H1 (cell line): ENCODE measurements around the gene ABCC2. TPM values are rescaled to one million over a fixed set of nuclear protein-coding genes. Genes with fewer than 3 reads are reported as not detected.

ENCODE experiments used
- CTCF ChIA-PET: fragments of 300-600 bp; sonication (Branson Sonifier 250); formaldehyde crosslinking; loops from one replicate; lab custom pipeline; 2021; ENCODE audit not compliant: partially characterized antibody; lab: Charles Lee
- POLR2A ChIA-PET: fragments of 300-600 bp; sonication (Branson Sonifier 250); formaldehyde crosslinking; loops from one replicate; lab custom pipeline; 2021; ENCODE audit warnings: inconsistent platforms; ENCODE audit not compliant: partially characterized antibody; lab: Charles Lee
- DNase-seq, 2 experiments: peaks; one replicate each; pipeline versions ENCODE4 v3.0.0 to v3.0.0-alpha.2; 2010 to 2022; ENCODE audit warnings: low spot score in 2 of 2, low read depth in 1 of 2, mixed read lengths in 1 of 2
- FAIRE-seq: peaks from 2 replicates; lab custom pipeline; 2011; peaks lifted over from hg19 to GRCh38; lab: Jason Lieb, UNC
- H2AFZ ChIP-seq: 2 replicates; pipeline ENCODE4 v1.8.1; 2012; ENCODE audit warnings: low read length, inconsistent platforms
- H2AK5ac ChIP-seq: 2 replicates; pipeline ENCODE4 v1.6.1; 2013; ENCODE audit warnings: low read depth, low read length
- H2BK120ac ChIP-seq: replicated peaks from 2 replicates; pipeline ENCODE3; 2013; ENCODE audit warnings: low read depth, low read length, inconsistent platforms
- H2BK12ac ChIP-seq: 2 replicates; pipeline ENCODE4 v1.6.1; 2013; ENCODE audit warnings: low read depth, low read length
- H2BK15ac ChIP-seq: 2 replicates; pipeline ENCODE4 v1.6.1; 2013; ENCODE audit warnings: low read length
- H2BK20ac ChIP-seq: 2 replicates; pipeline ENCODE4 v1.6.1; 2013; ENCODE audit warnings: low read length
- H2BK5ac ChIP-seq: 2 replicates; pipeline ENCODE4 v1.6.1; 2013; ENCODE audit warnings: low read depth, low read length
- H3K14ac ChIP-seq: 2 replicates; pipeline ENCODE4 v1.6.1; 2013; ENCODE audit warnings: inconsistent platforms; ENCODE audit not compliant: insufficient read length
- H3K18ac ChIP-seq: 2 replicates; pipeline ENCODE4 v1.6.1; 2013; ENCODE audit warnings: low read length; ENCODE audit errors: extremely low read depth
- H3K23ac ChIP-seq: 2 replicates; pipeline ENCODE4 v1.6.1; 2013; ENCODE audit warnings: inconsistent platforms; ENCODE audit not compliant: insufficient read length
- H3K23me2 ChIP-seq: 2 replicates; pipeline ENCODE4 v1.6.1; 2013; ENCODE audit warnings: low read depth, low read length
- H3K27ac ChIP-seq: 2 replicates; pipeline ENCODE4 v1.6.1; 2011; ENCODE audit warnings: low read depth, low read length, inconsistent platforms
- H3K27me3 ChIP-seq, 4 experiments: replicated peaks in 1 of 4; 1 replicate in 1 of 4; 2 replicates in 3 of 4; pipeline versions ENCODE4 v1.6.1 to v1.8.1; 2011 to 2013; ENCODE audit warnings: low read length in 3 of 4, mild to moderate bottlenecking in 3 of 4, inconsistent platforms in 2 of 4, mixed read lengths in 2 of 4, moderate library complexity in 1 of 4; ENCODE audit not compliant: control insufficient read depth in 3 of 4, insufficient read depth in 3 of 4; ENCODE audit errors: extremely low read depth in 1 of 4
- H3K36me3 ChIP-seq, 4 experiments: 2 replicates each; pipeline versions ENCODE4 v1.6.1 to v1.8.1; 2011 to 2013; ENCODE audit warnings: mild to moderate bottlenecking in 4 of 4, low read length in 3 of 4, moderate library complexity in 2 of 4, control low read depth in 1 of 4, inconsistent platforms in 1 of 4; ENCODE audit not compliant: insufficient read depth in 4 of 4, control insufficient read depth in 2 of 4
- H3K4ac ChIP-seq: replicated peaks from 2 replicates; pipeline ENCODE3; 2013; ENCODE audit warnings: low read length, low read depth, mixed read lengths, inconsistent platforms; ENCODE audit not compliant: insufficient read length
- H3K4me1 ChIP-seq, 4 experiments: replicated peaks in 1 of 4; 1 replicate in 1 of 4; 2 replicates in 3 of 4; pipeline versions ENCODE4 v1.6.1 to v1.8.1; 2011 to 2013; ENCODE audit warnings: low read length in 3 of 4, inconsistent platforms in 2 of 4, mixed read lengths in 1 of 4; ENCODE audit not compliant: insufficient read depth in 4 of 4, control insufficient read depth in 3 of 4
- H3K4me2 ChIP-seq, 2 experiments: 2 replicates each; pipeline versions ENCODE4 v1.6.1 to v1.8.1; 2011 to 2013; ENCODE audit warnings: low read depth in 2 of 2, low read length in 2 of 2, control low read depth in 1 of 2, inconsistent platforms in 1 of 2, mild to moderate bottlenecking in 1 of 2; ENCODE audit not compliant: insufficient read depth in 1 of 2
- H3K4me3 ChIP-seq, 4 experiments: fragments of 200-600, 300-600 bp in 1 of 4; sonication (generic), shearing (Covaris generic), sonication (Bioruptor Twin) in 1 of 4; 2 replicates each; pipeline versions ENCODE4 v1.5.1 to v1.8.1; 2011 to 2016; ENCODE audit warnings: low read length in 4 of 4, low read depth in 3 of 4, control low read depth in 2 of 4, inconsistent platforms in 2 of 4, mild to moderate bottlenecking in 2 of 4, mixed read lengths in 1 of 4, moderate library complexity in 1 of 4; ENCODE audit not compliant: insufficient read depth in 2 of 4; ENCODE audit errors: extremely low read depth in 1 of 4
- H3K56ac ChIP-seq: replicated peaks from 2 replicates; pipeline ENCODE3; 2013; ENCODE audit warnings: low read depth, mild to moderate bottlenecking, mixed read lengths, low read length, inconsistent platforms; ENCODE audit not compliant: insufficient read length
- H3K79me1 ChIP-seq: 2 replicates; pipeline ENCODE4 v1.6.1; 2013; ENCODE audit warnings: low read depth, low read length, control low read depth
- H3K79me2 ChIP-seq, 2 experiments: 2 replicates each; pipeline versions ENCODE4 v1.6.1 to v1.8.1; 2012 to 2013; ENCODE audit warnings: low read length in 2 of 2, mild to moderate bottlenecking in 2 of 2, inconsistent platforms in 1 of 2; ENCODE audit not compliant: insufficient read depth in 2 of 2, control insufficient read depth in 1 of 2
- H3K9ac ChIP-seq, 4 experiments: replicated peaks in 1 of 4; 1 replicate in 1 of 4; 2 replicates in 3 of 4; pipeline versions ENCODE4 v1.6.1 to v1.8.1; 2011 to 2013; ENCODE audit warnings: low read depth in 3 of 4, low read length in 3 of 4, control low read depth in 2 of 4, mild to moderate bottlenecking in 2 of 4, moderate library complexity in 2 of 4, inconsistent platforms in 1 of 4; ENCODE audit errors: extremely low read depth in 1 of 4
- H3K9me3 ChIP-seq, 2 experiments: 2 replicates each; pipeline versions ENCODE4 v1.6.1 to v1.8.1; 2012 to 2013; ENCODE audit warnings: mild to moderate bottlenecking in 2 of 2, moderate library complexity in 2 of 2, control low read depth in 1 of 2, inconsistent platforms in 1 of 2, low read depth in 1 of 2, low read length in 1 of 2, mixed read lengths in 1 of 2; ENCODE audit not compliant: insufficient read depth in 2 of 2
- H4K20me1 ChIP-seq, 2 experiments: replicated peaks in 1 of 2; 2 replicates each; pipeline versions ENCODE3 to v1.8.1; 2011 to 2013; ENCODE audit warnings: inconsistent platforms in 2 of 2, low read length in 2 of 2, mild to moderate bottlenecking in 1 of 2; ENCODE audit not compliant: insufficient read depth in 2 of 2, control insufficient read depth in 1 of 2
- H4K5ac ChIP-seq: 2 replicates; pipeline ENCODE4 v1.6.1; 2013; ENCODE audit warnings: low read length, low read depth, mixed read lengths, inconsistent platforms; ENCODE audit not compliant: insufficient read length
- H4K8ac ChIP-seq: 2 replicates; pipeline ENCODE4 v1.8.0; 2013; ENCODE audit warnings: mild to moderate bottlenecking, moderate library complexity, low read length, inconsistent platforms; ENCODE audit not compliant: insufficient read depth; ENCODE audit errors: extremely low read depth
- H4K91ac ChIP-seq: replicated peaks from 2 replicates; pipeline ENCODE3; 2013; ENCODE audit warnings: low read length, mixed read lengths, inconsistent platforms; ENCODE audit not compliant: insufficient read length
- FOSL1 ChIP-seq: IDR thresholded peaks from 2 replicates; pipeline ENCODE4 v1.6.1; 2011; ENCODE audit warnings: mild to moderate bottlenecking, low read depth, low read length, moderate library complexity; ENCODE audit not compliant: insufficient read depth
- HDAC2 ChIP-seq, 2 experiments: fragments of 300-600 bp in 1 of 2; sonication (generic) in 1 of 2; IDR thresholded peaks; 2 replicates each; pipeline ENCODE4 v1.6.1; 2011 to 2012; ENCODE audit warnings: low read depth in 2 of 2, low read length in 2 of 2, mild to moderate bottlenecking in 2 of 2, moderate library complexity in 2 of 2, borderline replicate concordance in 1 of 2, inconsistent platforms in 1 of 2
- MAFK ChIP-seq: IDR thresholded peaks from 2 replicates; pipeline ENCODE4 v1.6.1; 2012; ENCODE audit warnings: low read depth, mild to moderate bottlenecking, improper control_type of control experiment, low read length
- NRF1 ChIP-seq: IDR thresholded peaks from 2 replicates; pipeline ENCODE4 v1.6.1; 2011; ENCODE audit warnings: mild to moderate bottlenecking, low read depth, low read length, improper control_type of control experiment
- SIN3A ChIP-seq, 2 experiments: IDR thresholded peaks in 1 of 2; conservative IDR thresholded peaks in 1 of 2; 2 replicates each; pipeline ENCODE4 v1.6.1; 2011 to 2012; ENCODE audit warnings: low read length in 2 of 2, improper control_type of control experiment in 1 of 2, low read depth in 1 of 2, mild to moderate bottlenecking in 1 of 2
- SIRT6 ChIP-seq: IDR thresholded peaks from one replicate; pipeline ENCODE4 v1.7.1; 2012; ENCODE audit warnings: low read length, inconsistent platforms
- TAF1 ChIP-seq: IDR thresholded peaks from 2 replicates; pipeline ENCODE4 v1.6.1; 2011; ENCODE audit warnings: mild to moderate bottlenecking, low read depth, low read length
- TAF7 ChIP-seq: optimal IDR thresholded peaks from 2 replicates; pipeline ENCODE3; 2011; ENCODE audit warnings: low read depth, mild to moderate bottlenecking, inconsistent platforms, low read length, moderate library complexity, borderline replicate concordance
- WGBS, 2 experiments: shearing (Covaris generic) in 1 of 2; methylation state at CpG; one replicate each; pipeline versions ENCODE4 v1.1.6 to v1.1.7; 2013 to 2015; ENCODE audit warnings: low lambda C conversion rate in 2 of 2, mixed read lengths in 2 of 2, inconsistent platforms in 1 of 2, low coverage in 1 of 2, missing lambda C conversion rate in 1 of 2; ENCODE audit not compliant: insufficient replicate concordance in 2 of 2, insufficient coverage in 1 of 2, insufficient read length in 1 of 2; ENCODE audit errors: extremely low coverage in 1 of 2, missing lambda C conversion rate in 1 of 2; 5-methylcytosine and 5-hydroxymethylcytosine counted together
- polyA plus RNA-seq, 7 experiments: library from polyadenylated mRNA; depleted of rRNA in 3 of 7; stranded (reverse) in 5 of 7; unstranded in 2 of 7; fragments of >200 nt in 5 of 7; fragments of 200-250 nt in 2 of 7; gene quantifications; 1 replicate in 5 of 7; 2 replicates in 1 of 7; 4 replicates in 1 of 7; pipeline versions ENCODE4 v1.2.1 to v1.2.3, GENCODE V29; 2011 to 2013; ENCODE audit warnings: missing spikeins in 2 of 7, mixed read lengths in 2 of 7
- total RNA-seq: library from RNA; stranded (reverse); fragmentation: NEBNext Ultra II Directional; extraction: Animal tissue kit (Norgen Biotek cat#: 25700); gene quantifications from 2 replicates; pipeline ENCODE4 v1.2.1, GENCODE V29; 2021
- TF ChIP-seq, protein P1 (sequence below): IDR thresholded peaks from 2 replicates; pipeline ENCODE4 v1.6.1; 2012; ENCODE audit warnings: inconsistent platforms
- TF ChIP-seq, protein P2 (sequence below): IDR thresholded peaks from 2 replicates; pipeline ENCODE4 v1.6.1; 2012; ENCODE audit warnings: low read length, inconsistent platforms

Gene ABCC2
- total and polyA plus RNA-seq, 2 of the 8 experiments (the other 6 are each of a cell fraction or from before 2014, with no cell fraction given), result 0.74 to 1.1 TPM

DNA sequence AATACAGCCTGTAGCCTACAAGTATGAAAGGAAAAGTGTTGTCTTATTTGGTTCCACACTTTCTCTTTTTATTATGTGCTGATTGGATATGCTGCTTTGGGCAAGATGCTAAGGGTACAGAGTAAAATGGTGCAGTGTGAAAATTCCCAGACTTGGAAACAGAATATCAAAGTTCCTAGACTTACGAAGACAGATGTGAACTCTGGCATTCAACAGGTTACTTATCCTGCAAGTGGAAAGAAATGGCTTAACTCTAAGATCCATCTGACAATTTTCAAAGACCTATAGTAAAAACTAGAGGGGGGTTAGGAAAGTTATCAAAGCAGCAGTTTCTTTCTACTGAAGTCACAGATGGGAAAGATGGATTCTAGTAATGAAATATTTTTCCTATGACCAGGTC, 26.3 kb upstream of the ABCC2 start:
- TF ChIP-seq FOSL1 (no peak), MAFK (no peak), TAF7 (no peak), HDAC2 (IDR thresholded peaks at IDR 0.05; ENCODE audit: borderline replicate concordance in 1 of 2, low read depth in 2 of 2, low read length in 2 of 2) (no peak), SIN3A (conservative IDR thresholded peaks at IDR 0.05 in 1 of 2, IDR thresholded peaks at IDR 0.05 in 1 of 2; ENCODE audit: low read depth in 1 of 2, low read length in 2 of 2) (no peak), TAF1 (no peak), NRF1 (no peak), SIRT6 (no peak)
- TF ChIP-seq, protein P1, sequence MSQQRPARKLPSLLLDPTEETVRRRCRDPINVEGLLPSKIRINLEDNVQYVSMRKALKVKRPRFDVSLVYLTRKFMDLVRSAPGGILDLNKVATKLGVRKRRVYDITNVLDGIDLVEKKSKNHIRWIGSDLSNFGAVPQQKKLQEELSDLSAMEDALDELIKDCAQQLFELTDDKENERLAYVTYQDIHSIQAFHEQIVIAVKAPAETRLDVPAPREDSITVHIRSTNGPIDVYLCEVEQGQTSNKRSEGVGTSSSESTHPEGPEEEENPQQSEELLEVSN, result no peak
- TF ChIP-seq, protein P2, sequence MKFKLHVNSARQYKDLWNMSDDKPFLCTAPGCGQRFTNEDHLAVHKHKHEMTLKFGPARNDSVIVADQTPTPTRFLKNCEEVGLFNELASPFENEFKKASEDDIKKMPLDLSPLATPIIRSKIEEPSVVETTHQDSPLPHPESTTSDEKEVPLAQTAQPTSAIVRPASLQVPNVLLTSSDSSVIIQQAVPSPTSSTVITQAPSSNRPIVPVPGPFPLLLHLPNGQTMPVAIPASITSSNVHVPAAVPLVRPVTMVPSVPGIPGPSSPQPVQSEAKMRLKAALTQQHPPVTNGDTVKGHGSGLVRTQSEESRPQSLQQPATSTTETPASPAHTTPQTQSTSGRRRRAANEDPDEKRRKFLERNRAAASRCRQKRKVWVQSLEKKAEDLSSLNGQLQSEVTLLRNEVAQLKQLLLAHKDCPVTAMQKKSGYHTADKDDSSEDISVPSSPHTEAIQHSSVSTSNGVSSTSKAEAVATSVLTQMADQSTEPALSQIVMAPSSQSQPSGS, result no peak
- H3K36me3 ChIP-seq, result peaks cover 2 to 51% (median 15%) of the 10 kb centered on the region in 4 experiments; a peak in 5 of 8 replicates
- DNase-seq, result no peak
- no peak overlapping the region for H2BK15ac ChIP-seq
- H3K9me3 ChIP-seq, result no peaks in the 10 kb centered on the region
- no peak overlapping the region for H3K4ac ChIP-seq
- H3K4me1 ChIP-seq, result no peaks in the 10 kb centered on the region
- no peak overlapping the region for H2BK20ac ChIP-seq
- FAIRE-seq, result no peak
- H3K9ac ChIP-seq, result no peak overlapping the region
- no peak overlapping the region for H2BK5ac ChIP-seq
- no peak overlapping the region for H2BK12ac ChIP-seq
- H3K79me2 ChIP-seq, result no peaks in the 10 kb centered on the region
- H4K8ac ChIP-seq, result no peak overlapping the region
- no peak overlapping the region for H3K18ac ChIP-seq
- H3K27me3 ChIP-seq, result no peaks in the 10 kb centered on the region
- ChIA-PET CTCF (interaction anchor here (0.6 kb wide), 1 partner anchor 16 kb away, joined by 3 read pairs; no protein-coding TSS in a partner anchor), POLR2A (interaction anchor here (0.6 to 1.2 kb wide), 2 partner anchors 13 to 1722 kb away, joined by 3 to 4 read pairs; no protein-coding TSS in a partner anchor)
- H3K4me2 ChIP-seq, result no peak overlapping the region
- H3K14ac ChIP-seq, result no peak overlapping the region
- H2BK120ac ChIP-seq, result no peak overlapping the region
- H4K91ac ChIP-seq, result no peak overlapping the region
- no peaks in the 10 kb centered on the region for H4K20me1 ChIP-seq
- H3K79me1 ChIP-seq, result no peaks in the 10 kb centered on the region
- H3K23ac ChIP-seq, result no peak overlapping the region
- no peak overlapping the region for H3K4me3 ChIP-seq
- no peak overlapping the region for H3K56ac ChIP-seq
- H2AFZ ChIP-seq, result no peak overlapping the region
- H3K27ac ChIP-seq, result no peak overlapping the region
- no peak overlapping the region for H4K5ac ChIP-seq
- no peaks in the 10 kb centered on the region for H3K23me2 ChIP-seq
- WGBS, 2 experiments, result 95% methylated on average over 1 of the region's 1 CpG; no CpG with 5 or more reads in 1 of the 2 experiments
- no peak overlapping the region for H2AK5ac ChIP-seq
